ENCODE results near the gene SETD6. TPM values are rescaled to one million over a fixed set of nuclear protein-coding genes. Genes with fewer than 3 reads are reported as not detected.

Gene SETD6
- total RNA-seq, 1 experiment from 2014 or later = 41.1 TPM

GRCh38 chr16:58563235-58563634 is 47.9 kb downstream of the SETD6 start:
- H3K9me3 Mint-ChIP-seq = no peaks in the 10 kb centered on the region
- POLR2A ChIA-PET = no interaction called here
- no peak for ATAC-seq
- DNase-seq (ENCODE audit: low spot score) = no peak
- no peak for TF ChIP-seq CDX4 (CRISPR knock-in tag; IDR thresholded peaks at IDR 0.05; ENCODE audit: borderline replicate concordance)
- TF ChIP-seq, protein P1, sequence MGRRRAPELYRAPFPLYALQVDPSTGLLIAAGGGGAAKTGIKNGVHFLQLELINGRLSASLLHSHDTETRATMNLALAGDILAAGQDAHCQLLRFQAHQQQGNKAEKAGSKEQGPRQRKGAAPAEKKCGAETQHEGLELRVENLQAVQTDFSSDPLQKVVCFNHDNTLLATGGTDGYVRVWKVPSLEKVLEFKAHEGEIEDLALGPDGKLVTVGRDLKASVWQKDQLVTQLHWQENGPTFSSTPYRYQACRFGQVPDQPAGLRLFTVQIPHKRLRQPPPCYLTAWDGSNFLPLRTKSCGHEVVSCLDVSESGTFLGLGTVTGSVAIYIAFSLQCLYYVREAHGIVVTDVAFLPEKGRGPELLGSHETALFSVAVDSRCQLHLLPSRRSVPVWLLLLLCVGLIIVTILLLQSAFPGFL (CRISPR knock-in tag; IDR thresholded peaks at IDR 0.05; ENCODE audit: borderline replicate concordance) = no peak
- TF ChIP-seq ZNF423 (CRISPR knock-in tag; IDR thresholded peaks at IDR 0.05) = no peak
- TF ChIP-seq ZBTB21 (CRISPR knock-in tag; IDR thresholded peaks at IDR 0.05; ENCODE audit: borderline replicate concordance) = no peak
- no peak for TF ChIP-seq TP53 (CRISPR knock-in tag; IDR thresholded peaks at IDR 0.05)
- TF ChIP-seq NFYB (CRISPR knock-in tag; conservative IDR thresholded peaks at IDR 0.05; ENCODE audit: low read depth) = no peak
- TF ChIP-seq IRF1 (CRISPR knock-in tag; IDR thresholded peaks at IDR 0.05) = no peak
- no peaks in the 10 kb centered on the region for H3K4me1 Mint-ChIP-seq
- H3K27ac Mint-ChIP-seq = no peak overlapping the region
- H3K27me3 Mint-ChIP-seq (ENCODE audit: low read depth) = no peaks in the 10 kb centered on the region
- H3K4me3 Mint-ChIP-seq = no peak overlapping the region
- CTCF ChIA-PET = no interaction called here
- peaks cover 57% of the 10 kb centered on the region for H3K36me3 Mint-ChIP-seq

- no peak overlapping the region for H3K27ac Mint-ChIP-seq
- ATAC-seq (no peak), DNase-seq (ENCODE audit: low spot score) (no peak)
- no peak overlapping the region for H3K4me3 Mint-ChIP-seq
- peaks cover 56% of the 10 kb centered on the region for H3K36me3 Mint-ChIP-seq
- H3K27me3 Mint-ChIP-seq (ENCODE audit: low read depth) = no peaks in the 10 kb centered on the region
- CTCF ChIA-PET = no interaction called here
- POLR2A ChIA-PET = no interaction called here
- TF ChIP-seq, protein P2, sequence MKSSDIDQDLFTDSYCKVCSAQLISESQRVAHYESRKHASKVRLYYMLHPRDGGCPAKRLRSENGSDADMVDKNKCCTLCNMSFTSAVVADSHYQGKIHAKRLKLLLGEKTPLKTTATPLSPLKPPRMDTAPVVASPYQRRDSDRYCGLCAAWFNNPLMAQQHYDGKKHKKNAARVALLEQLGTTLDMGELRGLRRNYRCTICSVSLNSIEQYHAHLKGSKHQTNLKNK (CRISPR knock-in tag; IDR thresholded peaks at IDR 0.05) = no peak
- TF ChIP-seq NR2C2 (CRISPR knock-in tag; IDR thresholded peaks at IDR 0.05) (no peak), ZNF317 (CRISPR knock-in tag; IDR thresholded peaks at IDR 0.05; ENCODE audit: borderline replicate concordance, low read depth) (no peak), ZNF219 (CRISPR knock-in tag; IDR thresholded peaks at IDR 0.05; ENCODE audit: borderline replicate concordance) (no peak), NR1H2 (CRISPR knock-in tag; IDR thresholded peaks at IDR 0.05) (no peak), MLX (CRISPR knock-in tag; IDR thresholded peaks at IDR 0.05) (no peak), CREB1 (CRISPR knock-in tag; IDR thresholded peaks at IDR 0.05) (no peak), GTF2I (CRISPR knock-in tag; conservative IDR thresholded peaks at IDR 0.05) (no peak), ATF1 (CRISPR knock-in tag; IDR thresholded peaks at IDR 0.05) (no peak), HMGA2 (CRISPR knock-in tag; IDR thresholded peaks at IDR 0.05) (no peak), ZBTB43 (CRISPR knock-in tag; IDR thresholded peaks at IDR 0.05) (no peak), SP1 (CRISPR knock-in tag; conservative IDR thresholded peaks at IDR 0.05) (no peak), USF1 (CRISPR knock-in tag; IDR thresholded peaks at IDR 0.05) (no peak)
- TF ChIP-seq, protein P3, sequence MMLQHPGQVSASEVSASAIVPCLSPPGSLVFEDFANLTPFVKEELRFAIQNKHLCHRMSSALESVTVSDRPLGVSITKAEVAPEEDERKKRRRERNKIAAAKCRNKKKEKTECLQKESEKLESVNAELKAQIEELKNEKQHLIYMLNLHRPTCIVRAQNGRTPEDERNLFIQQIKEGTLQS (CRISPR knock-in tag; conservative IDR thresholded peaks at IDR 0.05) = no peak
- TF ChIP-seq, protein P4, sequence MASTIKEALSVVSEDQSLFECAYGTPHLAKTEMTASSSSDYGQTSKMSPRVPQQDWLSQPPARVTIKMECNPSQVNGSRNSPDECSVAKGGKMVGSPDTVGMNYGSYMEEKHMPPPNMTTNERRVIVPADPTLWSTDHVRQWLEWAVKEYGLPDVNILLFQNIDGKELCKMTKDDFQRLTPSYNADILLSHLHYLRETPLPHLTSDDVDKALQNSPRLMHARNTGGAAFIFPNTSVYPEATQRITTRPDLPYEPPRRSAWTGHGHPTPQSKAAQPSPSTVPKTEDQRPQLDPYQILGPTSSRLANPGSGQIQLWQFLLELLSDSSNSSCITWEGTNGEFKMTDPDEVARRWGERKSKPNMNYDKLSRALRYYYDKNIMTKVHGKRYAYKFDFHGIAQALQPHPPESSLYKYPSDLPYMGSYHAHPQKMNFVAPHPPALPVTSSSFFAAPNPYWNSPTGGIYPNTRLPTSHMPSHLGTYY (CRISPR knock-in tag; IDR thresholded peaks at IDR 0.05) = no peak
- TF ChIP-seq, protein P5, sequence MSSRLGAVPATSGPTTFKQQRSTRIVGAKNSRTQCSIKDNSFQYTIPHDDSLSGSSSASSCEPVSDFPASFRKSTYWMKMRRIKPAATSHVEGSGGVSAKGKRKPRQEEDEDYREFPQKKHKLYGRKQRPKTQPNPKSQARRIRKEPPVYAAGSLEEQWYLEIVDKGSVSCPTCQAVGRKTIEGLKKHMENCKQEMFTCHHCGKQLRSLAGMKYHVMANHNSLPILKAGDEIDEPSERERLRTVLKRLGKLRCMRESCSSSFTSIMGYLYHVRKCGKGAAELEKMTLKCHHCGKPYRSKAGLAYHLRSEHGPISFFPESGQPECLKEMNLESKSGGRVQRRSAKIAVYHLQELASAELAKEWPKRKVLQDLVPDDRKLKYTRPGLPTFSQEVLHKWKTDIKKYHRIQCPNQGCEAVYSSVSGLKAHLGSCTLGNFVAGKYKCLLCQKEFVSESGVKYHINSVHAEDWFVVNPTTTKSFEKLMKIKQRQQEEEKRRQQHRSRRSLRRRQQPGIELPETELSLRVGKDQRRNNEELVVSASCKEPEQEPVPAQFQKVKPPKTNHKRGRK (CRISPR knock-in tag; IDR thresholded peaks at IDR 0.05; ENCODE audit: borderline replicate concordance) = no peak
- no peaks in the 10 kb centered on the region for H3K9me3 Mint-ChIP-seq
- no peaks in the 10 kb centered on the region for H3K4me1 Mint-ChIP-seq
Measured at GRCh38 chr16:58563775-58564174, 48.5 kb downstream of the SETD6 start.

Data from WTC11 (cell line).